Mesenchymal stem cell (in vitro differentiated cells and primary cell): Measurements from ENCODE around the gene SYT15.

Source experiments
- DNase-seq: peaks from one replicate; pipeline ENCODE4 v3.0.0-alpha.2; 2013
- H2AFZ ChIP-seq: one replicate; pipeline ENCODE4 v1.6.1; 2013; ENCODE audit warnings: low read depth, mild to moderate bottlenecking, control low read depth, inconsistent platforms, low read length, moderate library complexity
- H2AK5ac ChIP-seq: 2 replicates; pipeline ENCODE4 v1.6.1; 2013; ENCODE audit warnings: low read length, moderate library complexity, mild to moderate bottlenecking, inconsistent platforms; ENCODE audit not compliant: severe bottlenecking
- H2BK120ac ChIP-seq: one replicate; pipeline ENCODE4 v1.6.1; 2013; ENCODE audit warnings: low read depth, mild to moderate bottlenecking, inconsistent platforms, low read length, moderate library complexity
- H2BK12ac ChIP-seq, 2 experiments: one replicate each; pipeline ENCODE4 v1.6.1; 2013; ENCODE audit warnings: inconsistent platforms in 2 of 2, low read length in 2 of 2, mild to moderate bottlenecking in 2 of 2, moderate library complexity in 2 of 2, control low read depth in 1 of 2
- H2BK15ac ChIP-seq: one replicate; pipeline ENCODE4 v1.6.1; 2013; ENCODE audit warnings: mild to moderate bottlenecking, low read depth, inconsistent platforms; ENCODE audit not compliant: poor library complexity, severe bottlenecking
- H2BK5ac ChIP-seq: 2 replicates; pipeline ENCODE4 v1.6.1; 2013; ENCODE audit warnings: low read depth, mild to moderate bottlenecking, low read length, control low read depth, inconsistent platforms; ENCODE audit not compliant: poor library complexity, severe bottlenecking
- H3K14ac ChIP-seq, 2 experiments: one replicate each; pipeline ENCODE4 v1.6.1; 2013; ENCODE audit warnings: inconsistent platforms in 2 of 2, low read length in 2 of 2, control low read depth in 1 of 2, mild to moderate bottlenecking in 1 of 2, moderate library complexity in 1 of 2
- H3K18ac ChIP-seq, 2 experiments: one replicate each; pipeline ENCODE4 v1.6.1; 2013; ENCODE audit warnings: inconsistent platforms in 2 of 2, low read length in 2 of 2, control low read depth in 1 of 2, low read depth in 1 of 2, mild to moderate bottlenecking in 1 of 2
- H3K23ac ChIP-seq, 2 experiments: one replicate each; pipeline ENCODE4 v1.6.1; 2013; ENCODE audit warnings: inconsistent platforms in 2 of 2, low read length in 2 of 2, mild to moderate bottlenecking in 2 of 2, moderate library complexity in 2 of 2, control low read depth in 1 of 2
- H3K27ac ChIP-seq: 2 replicates; pipeline ENCODE4 v1.5.1; 2013; ENCODE audit warnings: mild to moderate bottlenecking, moderate library complexity, low read length, control low read depth, inconsistent platforms; ENCODE audit not compliant: poor library complexity, severe bottlenecking
- H3K27me3 ChIP-seq, 2 experiments: 2 replicates each; pipeline versions ENCODE4 v1.6.1 to v1.7.0; 2013; ENCODE audit warnings: low read length in 2 of 2, mild to moderate bottlenecking in 2 of 2, moderate library complexity in 2 of 2, control low read depth in 1 of 2, inconsistent platforms in 1 of 2; ENCODE audit not compliant: control insufficient read depth in 1 of 2, insufficient read depth in 1 of 2
- H3K36me3 ChIP-seq, 2 experiments: 2 replicates each; pipeline versions ENCODE4 v1.6.1 to v1.7.0; 2013; ENCODE audit warnings: low read length in 2 of 2, control low read depth in 1 of 2, inconsistent platforms in 1 of 2, low read depth in 1 of 2, mild to moderate bottlenecking in 1 of 2; ENCODE audit not compliant: insufficient read depth in 2 of 2, control insufficient read depth in 1 of 2
- H3K4ac ChIP-seq, 2 experiments: one replicate each; pipeline ENCODE4 v1.6.1; 2013; ENCODE audit warnings: inconsistent platforms in 2 of 2, low read length in 2 of 2, mild to moderate bottlenecking in 2 of 2, moderate library complexity in 2 of 2, control low read depth in 1 of 2, low read depth in 1 of 2
- H3K4me1 ChIP-seq: 2 replicates; pipeline ENCODE4 v1.6.1; 2013; ENCODE audit warnings: low read depth, low read length, control low read depth; ENCODE audit not compliant: control insufficient read depth, insufficient read depth
- H3K4me2 ChIP-seq: 2 replicates; pipeline ENCODE4 v1.6.1; 2013; ENCODE audit warnings: low read length, mild to moderate bottlenecking, inconsistent platforms; ENCODE audit not compliant: poor library complexity, severe bottlenecking
- H3K4me3 ChIP-seq, 2 experiments: 2 replicates each; pipeline versions ENCODE4 v1.5.1 to v1.7.0; 2013; ENCODE audit warnings: low read length in 2 of 2, mild to moderate bottlenecking in 2 of 2, control low read depth in 1 of 2, low read depth in 1 of 2; ENCODE audit not compliant: insufficient read depth in 1 of 2
- H3K79me1 ChIP-seq: replicated peaks from 2 replicates; pipeline ENCODE4 v1.6.1; 2013; ENCODE audit warnings: mild to moderate bottlenecking, control low read depth, low read length, inconsistent platforms; ENCODE audit not compliant: poor library complexity, severe bottlenecking
- H3K9ac ChIP-seq: 2 replicates; pipeline ENCODE4 v1.7.0; 2013; ENCODE audit warnings: mild to moderate bottlenecking, low read length, moderate library complexity
- H3K9me3 ChIP-seq: 2 replicates; pipeline ENCODE4 v1.7.0; 2013; ENCODE audit warnings: mild to moderate bottlenecking, low read length; ENCODE audit not compliant: control insufficient read depth
- H4K8ac ChIP-seq: one replicate; pipeline ENCODE4 v1.6.1; 2013; ENCODE audit warnings: inconsistent platforms, mild to moderate bottlenecking, low read length, moderate library complexity
- H4K91ac ChIP-seq: one replicate; pipeline ENCODE4 v1.6.1; 2013; ENCODE audit warnings: mild to moderate bottlenecking, low read length, inconsistent platforms
- WGBS: methylation state at CpG from one replicate; pipeline ENCODE4 v1.1.7; 2013; ENCODE audit warnings: mixed read lengths; 5-methylcytosine and 5-hydroxymethylcytosine counted together

SYT15 gene

GRCh38 chr10:46554166-46554781, 24.7 kb upstream of the SYT15 start:
- DNase-seq, result no peak
- Histone ChIP-seq H4K91ac (no peak overlapping the region), H2BK5ac (no peak overlapping the region), H2AK5ac (no peak overlapping the region), H4K8ac (no peak overlapping the region), H3K4ac (no peak overlapping the region), H3K4me3 (no peak overlapping the region), H3K14ac (no peak overlapping the region), H3K4me1 (peaks cover 21% of the 10 kb centered on the region), H3K27me3 (peaks cover 46 to 95% of the 10 kb centered on the region in 2 experiments), H3K23ac (no peak overlapping the region), H3K79me1 (no peaks in the 10 kb centered on the region), H2BK15ac (no peak overlapping the region), H2BK12ac (no peak overlapping the region), H3K9ac (no peak overlapping the region), H3K18ac (no peak overlapping the region), H3K27ac (no peak overlapping the region), H2AFZ (no peak overlapping the region), H3K4me2 (no peak overlapping the region), H3K36me3 (peaks cover 0 to 17% of the 10 kb centered on the region in 2 experiments), H2BK120ac (no peak overlapping the region), H3K9me3 (no peaks in the 10 kb centered on the region)
- WGBS, result 86% methylated on average over 7 of the region's 7 CpGs

- peaks cover 0 to 7% of the 10 kb centered on the region in 2 experiments for H3K36me3 ChIP-seq
- H3K9ac ChIP-seq, result no peak overlapping the region
- no peak for DNase-seq
These were observed 23.6 kb upstream of the SYT15 start for GRCh38 chr10:46555366-46555712.

GRCh38 chr10:46555713-46556514, 23.0 kb upstream of the SYT15 start:
- Histone ChIP-seq H3K14ac (no peak overlapping the region), H2BK120ac (no peak overlapping the region), H2BK5ac (no peak overlapping the region), H3K9ac (no peak overlapping the region), H3K36me3 (peaks cover 0 to 4% of the 10 kb centered on the region in 2 experiments), H3K4ac (no peak overlapping the region), H2AK5ac (peak overlapping the region; percentile 11), H4K91ac (no peak overlapping the region), H3K4me2 (peak overlapping the region; percentile 89), H3K4me1 (peaks cover 20% of the 10 kb centered on the region), H4K8ac (no peak overlapping the region), H3K9me3 (no peaks in the 10 kb centered on the region), H2BK12ac (no peak overlapping the region), H3K27me3 (peaks cover 60 to 95% of the 10 kb centered on the region in 2 experiments), H3K18ac (no peak overlapping the region), H2AFZ (no peak overlapping the region), H2BK15ac (no peak overlapping the region), H3K79me1 (no peaks in the 10 kb centered on the region), H3K27ac (no peak overlapping the region), H3K4me3 (peak overlapping the region in 1 of 2 experiments; percentile 63), H3K23ac (peak overlapping the region in 1 of 2 experiments; percentile 26)
- 16% methylated on average over 47 of the region's 47 CpGs for WGBS
- no peak for DNase-seq

More at GRCh38 chr10:46555366-46555712, 23.6 kb upstream of the SYT15 start:
- Histone ChIP-seq H3K27me3 (peaks cover 54 to 95% of the 10 kb centered on the region in 2 experiments), H2BK120ac (no peak overlapping the region), H4K91ac (no peak overlapping the region), H4K8ac (no peak overlapping the region), H3K4me1 (peaks cover 20% of the 10 kb centered on the region), H2AFZ (no peak overlapping the region), H3K18ac (no peak overlapping the region), H3K27ac (no peak overlapping the region), H2AK5ac (peak overlapping the region; percentile 11), H2BK5ac (no peak overlapping the region), H3K79me1 (no peaks in the 10 kb centered on the region), H3K9me3 (no peaks in the 10 kb centered on the region), H3K4me2 (no peak overlapping the region), H3K4ac (no peak overlapping the region), H3K14ac (no peak overlapping the region), H3K23ac (no peak overlapping the region), H2BK12ac (no peak overlapping the region), H3K4me3 (peak overlapping the region in 1 of 2 experiments; percentile 63), H2BK15ac (no peak overlapping the region)
- WGBS, result 83% methylated on average over 4 of the region's 4 CpGs
